Activated T-cell treated with anti-CD3 and anti-CD28 coated beads, Interleukin-2, amount 50 U/mL, for 24 hours (primary cell): ENCODE results near the gene PBX4.

ENCODE experiments used
- DNase-seq: peaks from one replicate; pipeline ENCODE4 v3.0.0-alpha.2; 2020
- H3K27ac Mint-ChIP-seq: 2 replicates; pipeline ENCODE4 v1.8.0; 2020; ENCODE audit warnings: mild to moderate bottlenecking, mixed read lengths
- H3K27me3 Mint-ChIP-seq: 2 replicates; pipeline ENCODE4 v1.8.0; 2020; ENCODE audit warnings: mixed read lengths
- H3K36me3 Mint-ChIP-seq: 2 replicates; pipeline ENCODE4 v1.8.0; 2020; ENCODE audit warnings: low read depth, mixed read lengths
- H3K4me1 Mint-ChIP-seq: 2 replicates; pipeline ENCODE4 v1.8.0; 2020; ENCODE audit warnings: low read depth, mixed read lengths
- H3K4me3 Mint-ChIP-seq: 2 replicates; pipeline ENCODE4 v1.8.0; 2020; ENCODE audit warnings: mild to moderate bottlenecking, moderate library complexity, mixed read lengths
- H3K9me3 Mint-ChIP-seq: 2 replicates; pipeline ENCODE4 v1.8.0; 2020; ENCODE audit warnings: mixed read lengths

PBX4 gene

DNA sequence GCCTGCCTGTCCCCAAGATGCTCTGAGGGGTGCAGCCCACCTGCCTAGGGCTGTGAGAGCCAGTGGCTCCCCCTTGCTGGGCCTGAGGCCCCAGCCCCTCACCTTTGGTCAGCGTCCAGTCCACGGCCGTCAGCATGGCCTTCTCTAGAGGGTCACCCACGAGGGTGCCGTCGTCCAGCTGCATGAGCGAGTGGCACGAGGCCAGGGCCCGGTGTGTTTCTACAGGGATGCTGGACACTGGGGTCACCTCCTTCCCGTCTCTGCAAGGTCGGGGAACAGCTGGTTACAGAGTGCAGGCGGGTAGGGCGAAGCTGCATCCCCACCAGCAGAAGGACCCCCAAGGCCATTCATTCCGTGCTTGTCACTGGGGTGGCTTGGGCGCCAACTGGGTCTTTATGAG lies 36.0 kb upstream of the PBX4 start:
- H3K36me3 Mint-ChIP-seq: peaks cover 94% of the 10 kb centered on the region
- no peaks in the 10 kb centered on the region for H3K9me3 Mint-ChIP-seq
- no peaks in the 10 kb centered on the region for H3K27me3 Mint-ChIP-seq
- no peaks in the 10 kb centered on the region for H3K4me1 Mint-ChIP-seq
- H3K4me3 Mint-ChIP-seq: no peak overlapping the region
- no peak overlapping the region for H3K27ac Mint-ChIP-seq
- no peak for DNase-seq

DNA sequence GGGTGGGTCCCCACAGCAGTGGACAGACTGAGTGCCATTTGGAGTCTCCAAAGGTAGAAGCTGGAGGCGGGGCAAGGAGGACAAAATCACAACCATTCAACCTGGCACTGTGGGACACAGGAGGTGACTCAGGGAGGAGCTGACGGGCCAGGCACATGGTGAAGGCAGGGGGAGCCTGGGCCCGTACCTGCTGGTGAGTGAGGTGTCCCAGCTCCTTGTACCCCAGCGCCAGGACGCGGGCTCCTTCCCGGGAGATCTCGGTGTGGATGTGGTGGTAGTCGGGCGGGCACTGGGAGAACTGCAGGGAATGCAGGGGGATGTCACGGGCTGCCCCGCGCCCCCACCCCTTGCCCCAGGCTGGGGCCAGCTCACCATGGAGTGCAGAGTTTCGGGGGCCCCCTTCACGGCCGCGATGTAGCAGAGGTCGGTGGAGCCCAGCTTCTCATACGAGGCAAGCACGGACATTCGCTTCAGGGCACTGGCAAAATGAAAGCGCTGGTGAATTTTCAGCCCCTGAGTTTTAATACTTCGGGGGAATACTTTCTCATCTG lies 35.2 kb upstream of the PBX4 start:
- DNase-seq: no peak
- Mint-ChIP-seq H3K4me3 (no peak overlapping the region), H3K36me3 (peaks cover 94% of the 10 kb centered on the region), H3K4me1 (no peaks in the 10 kb centered on the region), H3K9me3 (no peaks in the 10 kb centered on the region), H3K27me3 (no peaks in the 10 kb centered on the region), H3K27ac (no peak overlapping the region)

DNA sequence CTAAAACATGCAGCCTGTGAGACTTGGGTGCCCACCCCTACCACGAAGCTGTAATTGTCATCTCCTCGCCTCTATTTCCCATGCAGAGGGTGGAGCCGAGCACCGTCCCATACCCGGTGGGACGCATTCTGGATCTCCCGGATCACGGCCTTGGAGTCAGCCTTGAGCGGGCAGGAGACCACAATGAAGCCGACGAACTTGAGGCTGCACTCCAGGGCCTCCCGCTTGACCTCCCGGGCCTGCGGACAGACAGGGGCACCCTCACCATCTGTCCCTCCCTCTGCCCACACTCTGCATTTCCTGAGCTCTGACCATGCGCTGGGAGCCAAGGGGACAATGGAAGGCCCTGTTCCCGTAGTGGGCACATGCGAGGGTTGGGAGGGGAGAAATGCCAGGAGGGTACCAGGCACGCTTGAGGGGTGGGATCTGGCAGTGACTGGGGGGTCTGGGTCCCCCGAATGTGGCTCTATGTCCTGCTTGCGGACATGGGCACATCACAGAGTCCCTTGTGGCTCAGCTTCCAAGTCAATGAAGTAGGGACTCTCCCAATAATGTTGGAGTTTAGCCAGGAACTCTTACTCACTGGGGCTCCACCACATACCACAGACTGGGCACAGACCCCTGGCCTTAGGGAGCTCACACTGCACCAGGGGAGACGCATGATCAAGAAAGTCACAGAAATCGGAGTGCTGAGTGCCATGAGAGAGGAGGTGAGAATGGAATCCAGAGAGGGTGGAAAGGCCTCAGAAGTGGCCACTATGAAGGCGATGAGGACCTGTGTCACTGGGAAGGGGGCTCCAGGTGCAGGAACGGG lies 34.2 kb upstream of the PBX4 start:
- Mint-ChIP-seq H3K27me3 (no peaks in the 10 kb centered on the region), H3K4me1 (no peaks in the 10 kb centered on the region), H3K4me3 (no peak overlapping the region), H3K27ac (no peak overlapping the region), H3K9me3 (no peaks in the 10 kb centered on the region), H3K36me3 (peaks cover 94% of the 10 kb centered on the region)
- DNase-seq: no peak

DNA sequence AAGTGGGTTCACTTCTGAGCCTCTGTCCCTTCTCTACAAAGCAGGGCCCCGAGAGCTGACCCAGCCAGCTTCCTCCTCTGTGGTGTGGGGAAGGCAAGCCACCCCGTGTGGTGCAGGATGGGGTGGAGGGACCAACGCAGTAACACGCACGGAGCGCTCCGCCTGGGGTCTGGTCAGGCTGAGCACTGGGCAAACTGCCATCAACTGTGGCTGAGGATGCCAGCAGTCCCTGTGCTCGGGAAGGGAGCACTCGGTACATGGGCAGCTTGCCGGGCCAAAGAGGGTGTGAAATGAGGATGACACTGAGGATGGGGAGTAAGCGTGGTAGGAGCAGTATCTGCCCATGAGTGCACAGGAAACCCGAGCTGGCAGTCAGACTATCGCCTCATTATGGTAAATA lies 32.6 kb upstream of the PBX4 start:
- Mint-ChIP-seq H3K36me3 (peaks cover 94% of the 10 kb centered on the region), H3K27ac (peak overlapping the region; percentile 64), H3K9me3 (no peaks in the 10 kb centered on the region), H3K4me1 (no peaks in the 10 kb centered on the region), H3K27me3 (no peaks in the 10 kb centered on the region), H3K4me3 (no peak overlapping the region)
- DNase-seq: no peak

GRCh38 chr19:19650331-19650730 lies 31.8 kb upstream of the PBX4 start:
- Mint-ChIP-seq H3K27me3 (no peaks in the 10 kb centered on the region), H3K27ac (peak overlapping the region; percentile 8), H3K36me3 (peaks cover 94% of the 10 kb centered on the region), H3K4me1 (no peaks in the 10 kb centered on the region), H3K4me3 (no peak overlapping the region), H3K9me3 (no peaks in the 10 kb centered on the region)
- DNase-seq: no peak

GRCh38 chr19:19649580-19649995 lies 31.1 kb upstream of the PBX4 start:
- Mint-ChIP-seq H3K4me3 (no peak overlapping the region), H3K9me3 (no peaks in the 10 kb centered on the region), H3K27ac (peak overlapping the region; percentile 55), H3K27me3 (no peaks in the 10 kb centered on the region), H3K36me3 (peaks cover 94% of the 10 kb centered on the region), H3K4me1 (no peaks in the 10 kb centered on the region)
- no peak for DNase-seq

GRCh38 chr19:19649155-19649554 lies 30.7 kb upstream of the PBX4 start:
- no peaks in the 10 kb centered on the region for H3K9me3 Mint-ChIP-seq
- H3K4me3 Mint-ChIP-seq: no peak overlapping the region
- DNase-seq: no peak
- H3K27me3 Mint-ChIP-seq: no peaks in the 10 kb centered on the region
- peaks cover 94% of the 10 kb centered on the region for H3K36me3 Mint-ChIP-seq
- H3K27ac Mint-ChIP-seq: peak overlapping the region; percentile 55
- peaks cover 2% of the 10 kb centered on the region for H3K4me1 Mint-ChIP-seq

DNA sequence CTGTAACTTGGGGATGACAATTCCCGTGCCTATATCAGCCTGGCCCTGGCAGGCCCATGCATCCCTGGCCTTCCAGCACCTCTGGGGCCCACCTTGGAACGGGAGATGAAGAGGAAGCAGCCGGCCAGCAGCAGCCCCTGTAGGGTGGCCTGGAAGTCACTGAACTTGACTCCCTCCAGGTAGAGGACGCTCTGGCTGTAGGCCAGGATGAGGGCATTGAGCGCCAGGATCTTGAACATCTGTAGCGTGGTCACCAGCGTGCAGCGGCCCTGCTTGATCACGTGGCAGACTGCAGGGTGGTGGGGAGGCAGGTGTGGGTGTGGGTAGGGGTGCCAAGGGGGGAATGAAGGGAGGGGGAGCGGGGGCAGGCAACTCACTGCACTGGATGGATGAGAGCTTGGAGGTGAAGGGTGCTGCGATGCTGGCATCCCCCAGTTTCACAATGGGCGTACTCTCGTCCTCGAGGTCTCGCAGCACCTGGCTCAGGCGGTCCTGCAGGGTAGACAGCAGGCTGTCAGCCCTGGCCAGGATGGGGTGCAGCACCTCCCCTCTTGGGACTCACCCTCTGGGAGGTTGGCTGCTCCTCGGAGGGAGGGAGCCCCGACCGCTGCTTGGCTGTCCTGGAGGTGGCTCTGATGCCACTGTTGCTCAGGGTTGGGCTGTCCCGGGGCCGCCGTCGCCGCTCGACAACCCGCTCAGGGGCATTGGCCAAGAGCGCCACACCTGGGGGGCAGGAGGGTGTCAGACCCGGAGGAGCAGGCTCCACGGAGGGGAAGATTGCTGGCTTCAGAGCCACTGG lies 28.7 kb upstream of the PBX4 start:
- Mint-ChIP-seq H3K4me1 (peaks cover 11% of the 10 kb centered on the region), H3K9me3 (no peaks in the 10 kb centered on the region), H3K4me3 (no peak overlapping the region), H3K27ac (no peak overlapping the region), H3K27me3 (no peaks in the 10 kb centered on the region), H3K36me3 (peaks cover 94% of the 10 kb centered on the region)
- no peak for DNase-seq

- no peaks in the 10 kb centered on the region for H3K27me3 Mint-ChIP-seq
- H3K4me3 Mint-ChIP-seq: no peak overlapping the region
- DNase-seq: no peak
- peak overlapping the region; percentile 52 for H3K27ac Mint-ChIP-seq
- H3K36me3 Mint-ChIP-seq: peaks cover 90% of the 10 kb centered on the region
- peaks cover 20% of the 10 kb centered on the region for H3K4me1 Mint-ChIP-seq
- no peaks in the 10 kb centered on the region for H3K9me3 Mint-ChIP-seq
Observed at GRCh38 chr19:19645233-19645870, 26.9 kb upstream of the PBX4 start.

- peaks cover 23% of the 10 kb centered on the region for H3K4me1 Mint-ChIP-seq
- H3K4me3 Mint-ChIP-seq: peak overlapping the region; percentile 91
- H3K27me3 Mint-ChIP-seq: no peaks in the 10 kb centered on the region
- no peak for DNase-seq
- H3K36me3 Mint-ChIP-seq: peaks cover 91% of the 10 kb centered on the region
- H3K9me3 Mint-ChIP-seq: no peaks in the 10 kb centered on the region
- peak overlapping the region; percentile 92 for H3K27ac Mint-ChIP-seq
Observed at GRCh38 chr19:19644054-19644388, 25.5 kb upstream of the PBX4 start.

DNA sequence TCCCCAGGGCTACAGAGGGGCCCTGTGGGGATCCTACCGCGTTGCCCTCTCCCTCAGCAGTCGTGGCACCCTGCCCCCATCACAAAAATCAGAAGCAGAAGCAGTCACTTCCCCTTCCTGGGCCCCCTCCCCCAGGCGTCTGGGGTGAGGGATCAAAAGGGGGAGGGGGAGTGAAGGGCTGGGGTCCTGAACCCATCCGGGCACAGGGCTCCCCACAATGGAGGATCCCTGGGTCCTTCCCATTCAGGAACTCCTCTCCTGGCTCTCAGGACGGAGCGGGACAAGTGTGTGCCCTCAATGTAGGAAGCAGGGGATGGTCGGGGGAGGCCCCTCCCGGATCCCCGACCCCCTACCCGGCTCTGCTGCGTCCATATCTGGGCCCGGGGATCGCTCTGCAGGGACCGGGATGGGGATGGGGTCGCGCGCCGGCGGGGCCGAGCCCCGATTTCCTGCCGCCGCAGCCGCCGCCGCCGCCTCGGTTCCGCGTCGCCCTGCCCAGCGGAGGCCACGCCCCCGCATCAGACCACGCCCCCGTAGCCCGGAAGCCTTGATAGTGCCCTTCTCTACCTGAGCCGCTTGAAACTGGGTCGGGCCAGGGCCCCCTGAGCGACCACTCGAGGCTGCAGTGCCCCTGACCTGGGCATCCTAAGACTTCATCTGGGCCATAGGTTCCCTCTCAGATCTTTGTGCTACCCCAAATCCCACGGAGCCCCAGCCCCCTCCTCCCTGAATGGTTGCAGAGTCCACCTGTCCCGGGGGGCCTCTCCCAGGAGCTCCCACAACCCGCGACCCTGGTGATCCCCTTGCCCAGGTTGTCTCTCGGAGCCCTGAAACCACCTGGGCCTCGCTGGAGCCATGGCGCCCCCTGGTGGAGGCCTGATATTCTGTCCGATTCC lies 24.9 kb upstream of the PBX4 start, which contains the start of gene GMIP:
GMIP (minus strand) TSS at position 500 of the 896 bp plus-strand sequence; CDS start at position 372, 128 bp downstream.
- H3K4me3 Mint-ChIP-seq: peak within 1 kb of the TSS; percentile 91
- H3K36me3 Mint-ChIP-seq: peaks cover 91% of the 10 kb centered on the region
- H3K4me1 Mint-ChIP-seq: peaks cover 23% of the 10 kb centered on the region
- no peaks in the 10 kb centered on the region for H3K27me3 Mint-ChIP-seq
- peak; percentile 90 for DNase-seq
- no peaks in the 10 kb centered on the region for H3K9me3 Mint-ChIP-seq
- H3K27ac Mint-ChIP-seq: peak within 1 kb of the TSS; percentile 92

DNA sequence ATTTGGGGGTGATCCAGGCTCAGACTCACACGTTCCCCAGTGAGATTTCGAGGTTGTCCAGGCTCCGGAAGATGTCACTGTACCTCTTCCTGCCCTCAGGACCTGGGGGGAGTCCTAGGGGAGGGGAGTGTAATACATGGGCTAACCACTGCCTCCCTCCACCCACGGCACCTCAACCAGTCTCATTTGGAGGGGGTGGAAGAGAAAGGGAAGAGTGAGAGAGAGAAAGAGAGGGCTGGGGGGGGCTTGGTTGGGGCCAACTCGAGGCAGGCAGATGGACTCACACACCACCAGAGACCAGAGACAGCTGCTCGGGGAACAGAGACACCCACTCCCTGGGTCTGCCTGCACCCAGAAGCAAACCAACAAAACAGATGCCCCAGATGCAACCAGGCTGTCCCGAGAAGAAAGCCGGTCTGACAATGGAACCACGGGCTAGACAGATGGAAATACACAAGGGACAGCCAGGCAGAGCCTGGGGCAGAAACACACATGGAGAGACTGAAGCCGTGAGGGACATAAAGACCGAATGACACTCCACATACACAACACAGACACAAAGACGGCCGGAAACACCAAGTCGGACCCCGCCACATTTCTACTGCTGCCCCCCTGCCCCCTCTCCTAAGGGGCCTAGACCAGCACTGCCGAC lies 24.1 kb upstream of the PBX4 start:
- no peaks in the 10 kb centered on the region for H3K9me3 Mint-ChIP-seq
- peak overlapping the region; percentile 92 for H3K27ac Mint-ChIP-seq
- H3K36me3 Mint-ChIP-seq: peaks cover 90% of the 10 kb centered on the region

GRCh38 chr19:19637523-19638251 lies 19.2 kb upstream of the PBX4 start:
- DNase-seq: no peak
- Mint-ChIP-seq H3K36me3 (peaks cover 90% of the 10 kb centered on the region), H3K4me1 (peaks cover 20% of the 10 kb centered on the region), H3K4me3 (no peak overlapping the region), H3K27me3 (no peaks in the 10 kb centered on the region), H3K9me3 (no peaks in the 10 kb centered on the region), H3K27ac (no peak overlapping the region)

More for the DNA sequence above, 24.1 kb upstream of the PBX4 start:
- Mint-ChIP-seq H3K27me3 (no peaks in the 10 kb centered on the region), H3K4me3 (peak overlapping the region; percentile 91), H3K4me1 (peaks cover 23% of the 10 kb centered on the region)
- peak; percentile 73 for DNase-seq
